Measurements from ENCODE around the gene PNRC2.

The PNRC2 gene

GRCh38 chr1:23958810-23959460, 693 bp upstream of the PNRC2 start (continued):
- TF ChIP-seq ZBTB11 (tag by site-specific recombination; conservative IDR thresholded peaks at IDR 0.05; ENCODE audit: low read depth) (peak; percentile 74), ZNF768 (tag by site-specific recombination; IDR thresholded peaks at IDR 0.05) (no peak), ZNF248 (tag by site-specific recombination; IDR thresholded peaks at IDR 0.05) (no peak), ZNF37A (tag by site-specific recombination; IDR thresholded peaks at IDR 0.05) (no peak), ZNF654 (tag by site-specific recombination; IDR thresholded peaks at IDR 0.05; ENCODE audit: low read depth) (no peak), ZNF785 (tag by site-specific recombination; IDR thresholded peaks at IDR 0.05) (no peak), ZNF473 (tag by site-specific recombination; IDR thresholded peaks at IDR 0.05) (no peak), BCL6B (tag by site-specific recombination; IDR thresholded peaks at IDR 0.05) (no peak), INSM2 (tag by site-specific recombination; IDR thresholded peaks at IDR 0.05) (peak; percentile 65), ZNF394 (tag by site-specific recombination; IDR thresholded peaks at IDR 0.05; ENCODE audit: borderline replicate concordance) (no peak), ZNF223 (tag by site-specific recombination; IDR thresholded peaks at IDR 0.05) (no peak), ZBTB17 (tag by site-specific recombination; IDR thresholded peaks at IDR 0.05) (no peak), ZNF585B (tag by site-specific recombination; IDR thresholded peaks at IDR 0.05) (no peak), KLF7 (tag by site-specific recombination; IDR thresholded peaks at IDR 0.05; ENCODE audit: borderline replicate concordance) (0 out of 2 replicates have a peak, but pooled peaks have one; percentile 41), ZNF623 (tag by site-specific recombination; IDR thresholded peaks at IDR 0.05) (no peak; the same call in 1 of the 2 replicates), ZNF214 (tag by site-specific recombination; IDR thresholded peaks at IDR 0.05; ENCODE audit: borderline replicate concordance) (no peak), ZBTB44 (tag by site-specific recombination; IDR thresholded peaks at IDR 0.05) (peak; percentile 29; the same call in 1 of the 2 replicates), ZNF639 (tag by site-specific recombination; IDR thresholded peaks at IDR 0.05) (peak; percentile 18; the same call in 1 of the 2 replicates), ZNF701 (tag by site-specific recombination; IDR thresholded peaks at IDR 0.05) (no peak), GLI4 (tag by site-specific recombination; IDR thresholded peaks at IDR 0.05) (no peak), KLF8 (tag by site-specific recombination; IDR thresholded peaks at IDR 0.05) (peak; percentile 76; the same call in 1 of the 2 replicates), ZSCAN5A (tag by site-specific recombination; IDR thresholded peaks at IDR 0.05) (no peak), ZNF423 (tag by site-specific recombination; IDR thresholded peaks at IDR 0.05) (0 out of 2 replicates have a peak, but pooled peaks have one; percentile 50), ZNF292 (tag by site-specific recombination; IDR thresholded peaks at IDR 0.05; ENCODE audit: borderline replicate concordance, low read depth) (no peak), ZBTB49 (tag by site-specific recombination; IDR thresholded peaks at IDR 0.05; ENCODE audit: low read depth) (no peak), ZNF610 (tag by site-specific recombination; IDR thresholded peaks at IDR 0.05; ENCODE audit: borderline replicate concordance) (no peak; the same call in 1 of the 2 replicates)
